Liver (tissue), 9 donors: Measurements from ENCODE around the gene GNPTAB. TPM values are rescaled to one million over a fixed set of nuclear protein-coding genes. Genes with fewer than 3 reads are reported as not detected.

Source experiments
- DNase-seq: peaks from one replicate; pipeline ENCODE4 v3.0.0-alpha.2; 2017; ENCODE audit warnings: low spot score
- H3K27ac ChIP-seq, 2 donors: one replicate each; pipeline ENCODE4 v1.7.0; 2013; ENCODE audit warnings: inconsistent platforms in 2 of 2, low read length in 2 of 2, control low read depth in 1 of 2, low read depth in 1 of 2, mild to moderate bottlenecking in 1 of 2
- H3K27me3 ChIP-seq, 4 donors: one replicate each; pipeline versions ENCODE4 v1.6.1 to v1.7.0; 2013; ENCODE audit warnings: low read length in 3 of 4, inconsistent platforms in 1 of 4, mild to moderate bottlenecking in 1 of 4, moderate library complexity in 1 of 4; ENCODE audit not compliant: control insufficient read depth in 4 of 4, insufficient read depth in 4 of 4
- H3K36me3 ChIP-seq, 4 donors: one replicate each; pipeline versions ENCODE4 v1.6.1 to v1.7.0; 2013; ENCODE audit warnings: low read length in 3 of 4, mild to moderate bottlenecking in 3 of 4, low read depth in 1 of 4, moderate library complexity in 1 of 4; ENCODE audit not compliant: control insufficient read depth in 4 of 4, insufficient read depth in 3 of 4
- H3K4me1 ChIP-seq, 4 donors: one replicate each; pipeline versions ENCODE4 v1.6.1 to v1.7.0; 2013; ENCODE audit warnings: low read length in 3 of 4, mild to moderate bottlenecking in 3 of 4, moderate library complexity in 1 of 4; ENCODE audit not compliant: control insufficient read depth in 4 of 4, insufficient read depth in 4 of 4
- H3K4me3 ChIP-seq, 3 donors: one replicate each; pipeline versions ENCODE4 v1.6.1 to v1.7.0; 2013; ENCODE audit warnings: low read length in 3 of 3, control low read depth in 1 of 3, low read depth in 1 of 3, mild to moderate bottlenecking in 1 of 3
- H3K9ac ChIP-seq, 2 donors: one replicate each; pipeline ENCODE4 v1.7.0; 2013; ENCODE audit warnings: low read length in 2 of 2, mild to moderate bottlenecking in 2 of 2, moderate library complexity in 2 of 2, control low read depth in 1 of 2, low read depth in 1 of 2
- H3K9me3 ChIP-seq, 4 donors: one replicate each; pipeline versions ENCODE4 v1.6.1 to v1.7.0; 2013; ENCODE audit warnings: low read length in 3 of 4; ENCODE audit not compliant: control insufficient read depth in 4 of 4
- ATF3 ChIP-seq: IDR thresholded peaks from 2 replicates; pipeline ENCODE4 v1.6.1; 2016; ENCODE audit warnings: antibody characterized with exemption
- CTCF ChIP-seq: fragments of 150-350 bp; IDR thresholded peaks from 2 replicates; pipeline ENCODE4 v1.5.1; 2017; ENCODE audit warnings: improper control_type of control experiment, low read depth, low read length; ENCODE audit not compliant: missing input control
- EGR1 ChIP-seq, 2 donors: IDR thresholded peaks; 2 replicates each; pipeline ENCODE4 v1.6.1; 2016 to 2018; ENCODE audit warnings: antibody characterized with exemption in 2 of 2, low read depth in 2 of 2
- FOXA1 ChIP-seq: IDR thresholded peaks from 2 replicates; pipeline ENCODE4 v1.6.1; 2016; ENCODE audit warnings: antibody characterized with exemption
- GABPA ChIP-seq, 2 donors: IDR thresholded peaks in 1 of 2; conservative IDR thresholded peaks in 1 of 2; 2 replicates each; pipeline ENCODE4 v1.6.1; 2016; ENCODE audit warnings: antibody characterized with exemption in 2 of 2, mild to moderate bottlenecking in 1 of 2, moderate library complexity in 1 of 2
- HNF4A ChIP-seq, 2 donors: conservative IDR thresholded peaks; 2 replicates each; pipeline ENCODE4 v1.6.1; 2016; ENCODE audit warnings: antibody characterized with exemption in 2 of 2, mild to moderate bottlenecking in 2 of 2
- NR2F2 ChIP-seq: IDR thresholded peaks from 2 replicates; pipeline ENCODE4 v1.6.1; 2016; ENCODE audit warnings: antibody characterized with exemption
- RAD21 ChIP-seq, 2 donors: IDR thresholded peaks; 2 replicates each; pipeline ENCODE4 v1.6.1; 2016; ENCODE audit warnings: antibody characterized with exemption in 2 of 2, mild to moderate bottlenecking in 2 of 2
- REST ChIP-seq: IDR thresholded peaks from 2 replicates; pipeline ENCODE4 v1.6.1; 2016; ENCODE audit warnings: antibody characterized with exemption, mild to moderate bottlenecking
- SP1 ChIP-seq: IDR thresholded peaks from 2 replicates; pipeline ENCODE4 v1.6.1; 2018; ENCODE audit warnings: antibody characterized with exemption, mild to moderate bottlenecking
- TAF1 ChIP-seq: conservative IDR thresholded peaks from 2 replicates; pipeline ENCODE4 v1.6.1; 2016; ENCODE audit warnings: antibody characterized with exemption, mild to moderate bottlenecking
- ZBTB33 ChIP-seq: IDR thresholded peaks from 2 replicates; pipeline ENCODE4 v1.6.1; 2016; ENCODE audit warnings: antibody characterized with exemption
- WGBS: extraction: QIAGEN DNeasy Blood & Tissue Kit; methylation state at CpG from one replicate; pipeline ENCODE4 v1.1.7; 2013; 5-methylcytosine and 5-hydroxymethylcytosine counted together
- polyA plus RNA-seq, 2 donors: library from polyadenylated mRNA; stranded (reverse) in 1 of 2; unstranded in 1 of 2; fragments of 200-250 nt in 1 of 2; fragments of >200 nt in 1 of 2; fragmentation: Nextera tagmentation in 1 of 2; extraction: Ambion mirVana in 1 of 2; gene quantifications; one replicate each; pipeline versions ENCODE4 v1.2.1 to v1.2.3, GENCODE V29; 2013 to 2015
- total RNA-seq, 2 donors: library from RNA; depleted of rRNA; stranded (reverse); fragments of >200 nt; gene quantifications; one replicate each; pipeline ENCODE4 v1.2.3, GENCODE V29; 2014
- donor health status: healthy.
- donor health status: healthy.
- donor health status: healthy.
- donor health status: healthy.
- donor health status: healthy.

Gene GNPTAB
- total and polyA plus RNA-seq, 4 donors, result 4.6 to 11.1 (median 7.7) TPM

GRCh38 chr12:101799774-101800173 is 31.0 kb downstream of the GNPTAB start:
- H3K9me3 ChIP-seq, result no peaks in the 10 kb centered on the region
- no peak overlapping the region for H3K9ac ChIP-seq
- H3K4me3 ChIP-seq, result no peak overlapping the region
- H3K4me1 ChIP-seq, result no peaks in the 10 kb centered on the region
- TF ChIP-seq ATF3 (no peak), HNF4A (conservative IDR thresholded peaks at IDR 0.05) (no peak), TAF1 (no peak), RAD21 (IDR thresholded peaks at IDR 0.05) (no peak), EGR1 (IDR thresholded peaks at IDR 0.05; ENCODE audit: low read depth in 2 of 2) (no peak), REST (no peak), NR2F2 (no peak), SP1 (no peak), CTCF (no peak)
- H3K36me3 ChIP-seq, result no peaks in the 10 kb centered on the region
- no peaks in the 10 kb centered on the region for H3K27me3 ChIP-seq
- 84% methylated on average over 3 of the region's 3 CpGs for WGBS
- DNase-seq, result no peak
- no peak overlapping the region for H3K27ac ChIP-seq

- no peak for DNase-seq
- Histone ChIP-seq H3K4me3 (no peak overlapping the region), H3K9ac (no peak overlapping the region), H3K4me1 (no peaks in the 10 kb centered on the region), H3K27ac (no peak overlapping the region), H3K9me3 (no peaks in the 10 kb centered on the region), H3K27me3 (no peaks in the 10 kb centered on the region), H3K36me3 (no peaks in the 10 kb centered on the region)
- TF ChIP-seq TAF1 (no peak), FOXA1 (no peak), GABPA (IDR thresholded peaks at IDR 0.05 in 1 of 2, conservative IDR thresholded peaks at IDR 0.05 in 1 of 2) (no peak), CTCF (no peak), ZBTB33 (no peak), EGR1 (IDR thresholded peaks at IDR 0.05; ENCODE audit: low read depth in 2 of 2) (no peak)
- whole genome bisulfite sequencing, result 95% methylated on average over 4 of the region's 4 CpGs
Measured at GRCh38 chr12:101795786-101796185, 35.0 kb downstream of the GNPTAB start.
